Activated CD4-positive, alpha-beta T cell treated with anti-CD3 and anti-CD28 coated beads for 36 hours (primary cell): Measurements from ENCODE around the gene OXGR1. TPM values are rescaled to one million over a fixed set of nuclear protein-coding genes. Genes with fewer than 3 reads are reported as not detected.

Source experiments
- ATAC-seq: fragments of 200-7000 bp; cut with Tn5 transposase; one replicate; pipeline ENCODE4 v1.10.0; 2021; ENCODE audit warnings: mild to moderate bottlenecking, moderate library complexity
- CTCF ChIA-PET: fragments of 350-600 bp; sonication (Branson Sonifier 250); formaldehyde crosslinking; loops from one replicate; lab custom pipeline; 2021; ENCODE audit warnings: antibody characterized with exemption; lab: Charles Lee
- POLR2A ChIA-PET: fragments of 350-600 bp; sonication (Branson Sonifier 250); formaldehyde crosslinking; loops from one replicate; lab custom pipeline; 2021; ENCODE audit warnings: antibody characterized with exemption, inconsistent platforms; lab: Charles Lee
- DNase-seq: peaks from one replicate; pipeline ENCODE4 v3.0.0-alpha.2; 2020
- H3K27ac Mint-ChIP-seq: one replicate; pipeline ENCODE4 v1.8.0; 2021; ENCODE audit warnings: mixed read lengths
- H3K27me3 Mint-ChIP-seq: one replicate; pipeline ENCODE4 v1.8.0; 2021; ENCODE audit warnings: mixed read lengths
- H3K36me3 Mint-ChIP-seq: one replicate; pipeline ENCODE4 v1.8.0; 2021; ENCODE audit warnings: low read depth, mixed read lengths
- H3K4me1 Mint-ChIP-seq: one replicate; pipeline ENCODE4 v1.8.0; 2021; ENCODE audit warnings: mixed read lengths
- H3K4me3 Mint-ChIP-seq: one replicate; pipeline ENCODE4 v1.8.0; 2021; ENCODE audit warnings: mild to moderate bottlenecking, moderate library complexity, mixed read lengths
- H3K9me3 Mint-ChIP-seq: one replicate; pipeline ENCODE4 v1.8.0; 2021; ENCODE audit warnings: low read depth, mixed read lengths
- intact Hi-C, 2 experiments: fragments of 100-400 bp; cut with DNase I in 1 of 2; cut with micrococcal nuclease in 1 of 2; formaldehyde crosslinking; loops; one replicate each; pipeline versions ENCODE4 v1.14.2 to v1.15.1; 2022 to 2024; cut with DNase I, micrococcal nuclease
- total RNA-seq, 2 experiments: library from RNA; stranded (reverse); gene quantifications; one replicate each; pipeline ENCODE4 v1.2.3, GENCODE V29; 2021

The OXGR1 gene
- total RNA-seq, 2 experiments from 2014 or later, result not detected

GRCh38 chr13:96952595-96952994 lies 41.7 kb downstream of the OXGR1 start:
- Mint-ChIP-seq H3K27ac (no peak overlapping the region), H3K4me3 (no peak overlapping the region), H3K4me1 (no peaks in the 10 kb centered on the region), H3K27me3 (peaks cover 4% of the 10 kb centered on the region), H3K36me3 (no peaks in the 10 kb centered on the region), H3K9me3 (no peaks in the 10 kb centered on the region)
- intact Hi-C loops, result no loop called here
- POLR2A ChIA-PET, result no interaction called here
- CTCF ChIA-PET, result interaction anchor here (0.7 kb wide), 1 partner anchor 11 kb away, joined by 3 read pairs; no protein-coding TSS in a partner anchor
- DNase-seq, result no peak
- no peak for ATAC-seq

- CTCF ChIA-PET, result no interaction called here
- Mint-ChIP-seq H3K4me3 (no peak overlapping the region), H3K27ac (no peak overlapping the region), H3K27me3 (peaks cover 4% of the 10 kb centered on the region), H3K4me1 (no peaks in the 10 kb centered on the region), H3K36me3 (no peaks in the 10 kb centered on the region), H3K9me3 (no peaks in the 10 kb centered on the region)
- intact Hi-C loops, result no loop called here
- POLR2A ChIA-PET, result no interaction called here
- ATAC-seq (no peak), DNase-seq (no peak)
Observed at GRCh38 chr13:96948127-96948526, 46.1 kb downstream of the OXGR1 start.

GRCh38 chr13:96947343-96947910 lies 46.8 kb downstream of the OXGR1 start:
- ATAC-seq (no peak), DNase-seq (no peak)
- Mint-ChIP-seq H3K27me3 (peaks cover 2% of the 10 kb centered on the region), H3K4me3 (no peak overlapping the region), H3K27ac (no peak overlapping the region), H3K4me1 (no peaks in the 10 kb centered on the region), H3K9me3 (no peaks in the 10 kb centered on the region), H3K36me3 (no peaks in the 10 kb centered on the region)
- ChIA-PET CTCF (no interaction called here), POLR2A (no interaction called here)
- intact Hi-C loops, result no loop called here

DNA sequence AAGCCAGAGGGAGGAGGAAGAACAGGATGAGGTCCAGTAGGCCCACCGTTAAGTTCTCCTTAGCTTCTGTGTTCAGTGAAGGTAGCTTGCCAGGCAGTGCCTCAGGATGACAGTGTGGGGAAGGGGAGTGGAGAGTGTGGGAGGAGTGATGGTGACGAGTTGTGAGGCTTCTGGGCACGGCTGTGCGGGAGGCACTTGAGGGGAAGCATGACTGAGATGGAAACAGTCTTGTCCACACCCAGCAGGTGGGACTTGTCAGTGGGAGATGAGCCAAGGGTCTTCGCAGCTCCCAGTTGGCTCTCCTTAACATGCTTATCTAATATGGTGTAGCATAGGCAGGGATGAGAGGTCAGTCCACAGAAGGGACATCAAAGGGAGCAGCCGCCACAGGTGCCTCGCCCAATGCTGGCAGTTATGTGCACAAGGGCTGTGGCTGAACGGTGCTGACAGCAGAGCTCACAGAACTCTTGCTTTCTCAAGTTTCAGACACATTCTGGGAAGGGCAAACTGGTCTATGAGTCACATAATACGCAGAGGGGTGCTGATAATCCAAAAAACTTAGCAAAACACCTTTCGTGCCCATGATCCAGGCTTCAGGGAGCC lies 47.5 kb downstream of the OXGR1 start:
- ATAC-seq, result no peak
- Mint-ChIP-seq H3K4me1 (no peaks in the 10 kb centered on the region), H3K27me3 (no peaks in the 10 kb centered on the region), H3K36me3 (no peaks in the 10 kb centered on the region), H3K9me3 (no peaks in the 10 kb centered on the region), H3K27ac (no peak overlapping the region), H3K4me3 (no peak overlapping the region)
- DNase-seq, result no peak
- POLR2A ChIA-PET, result no interaction called here
- CTCF ChIA-PET, result no interaction called here
- intact Hi-C loops, result no loop called here

GRCh38 chr13:96940961-96941360 lies 53.3 kb downstream of the OXGR1 start:
- H3K9me3 Mint-ChIP-seq, result no peaks in the 10 kb centered on the region
- intact Hi-C loops, result no loop called here
- CTCF ChIA-PET, result interaction anchor here (0.6 kb wide), 1 partner anchor 81 kb away, joined by 3 read pairs; no protein-coding TSS in a partner anchor
- no peak overlapping the region for H3K27ac Mint-ChIP-seq
- H3K4me3 Mint-ChIP-seq, result no peak overlapping the region
- POLR2A ChIA-PET, result no interaction called here
- H3K4me1 Mint-ChIP-seq, result no peaks in the 10 kb centered on the region
- H3K27me3 Mint-ChIP-seq, result peaks cover 3% of the 10 kb centered on the region
- no peaks in the 10 kb centered on the region for H3K36me3 Mint-ChIP-seq
- DNase-seq, result no peak
- no peak for ATAC-seq

DNA sequence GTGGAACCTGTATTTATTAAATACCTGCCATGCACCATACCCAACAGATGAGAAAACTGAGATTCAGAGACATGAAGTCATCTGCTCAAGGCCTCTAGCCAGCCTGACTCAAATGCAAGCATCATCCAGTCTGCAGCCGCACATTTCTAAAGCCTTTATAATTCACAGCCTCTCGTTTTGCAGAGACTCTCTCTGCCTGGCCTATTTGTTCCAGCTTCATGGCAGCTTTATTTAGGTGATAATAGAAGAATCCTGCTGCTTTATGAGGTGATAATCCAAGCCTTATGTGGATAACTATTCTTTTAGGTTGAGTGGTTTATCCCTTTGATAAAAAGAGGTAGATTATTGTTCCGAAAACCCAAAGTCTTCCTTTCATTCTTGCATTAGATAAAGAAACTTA lies 58.4 kb downstream of the OXGR1 start:
- DNase-seq (no peak), ATAC-seq (no peak)
- H3K4me3 Mint-ChIP-seq, result no peak overlapping the region
- intact Hi-C loops, result no loop called here
- H3K27ac Mint-ChIP-seq, result no peak overlapping the region
- H3K36me3 Mint-ChIP-seq, result no peaks in the 10 kb centered on the region
- no peaks in the 10 kb centered on the region for H3K27me3 Mint-ChIP-seq
- ChIA-PET CTCF (no interaction called here), POLR2A (no interaction called here)
- H3K9me3 Mint-ChIP-seq, result no peaks in the 10 kb centered on the region
- H3K4me1 Mint-ChIP-seq, result no peaks in the 10 kb centered on the region

Other genes starting within 250 kb of the OXGR1 start
- 10 to 100 TPM; 16.7 to 24.5 TPM for gene MBNL2, start 227.9 kb upstream of the OXGR1 start, total RNA-seq